Endodermal cell (in vitro differentiated cells): ENCODE measurements around the gene ZSWIM4. TPM values are rescaled to one million over a fixed set of nuclear protein-coding genes. Genes with fewer than 3 reads are reported as not detected.

Experiments used
- DNase-seq: peaks from one replicate; pipeline ENCODE4 v3.0.0-alpha.2; 2017
- H3K27ac ChIP-seq: 2 replicates; pipeline ENCODE4 v1.5.1; 2013; ENCODE audit warnings: mild to moderate bottlenecking, low read depth, low read length, moderate library complexity
- H3K27me3 ChIP-seq: 2 replicates; pipeline ENCODE4 v1.6.1; 2013; ENCODE audit warnings: mild to moderate bottlenecking, low read length, moderate library complexity; ENCODE audit not compliant: insufficient read depth, control insufficient read depth, poor library complexity, severe bottlenecking
- H3K36me3 ChIP-seq: 2 replicates; pipeline ENCODE4 v1.7.0; 2013; ENCODE audit warnings: mild to moderate bottlenecking, low read length, moderate library complexity; ENCODE audit not compliant: control insufficient read depth, insufficient read depth
- H3K4me1 ChIP-seq: one replicate; pipeline ENCODE4 v1.7.0; 2013; ENCODE audit warnings: low read length; ENCODE audit not compliant: control insufficient read depth, insufficient read depth
- H3K4me3 ChIP-seq: 2 replicates; pipeline ENCODE4 v1.5.1; 2013; ENCODE audit warnings: mild to moderate bottlenecking, low read length, moderate library complexity
- H3K9ac ChIP-seq: 2 replicates; pipeline ENCODE4 v1.6.1; 2013; ENCODE audit warnings: mild to moderate bottlenecking, low read length, moderate library complexity; ENCODE audit not compliant: poor library complexity, severe bottlenecking; ENCODE audit errors: extremely low read depth
- H3K9me3 ChIP-seq: 2 replicates; pipeline ENCODE4 v1.6.1; 2013; ENCODE audit warnings: mild to moderate bottlenecking, low read length, moderate library complexity; ENCODE audit not compliant: control insufficient read depth
- H3K27ac Mint-ChIP-seq: 2 replicates; pipeline ENCODE4 v1.8.0; 2020; ENCODE audit warnings: mixed read lengths
- H3K27me3 Mint-ChIP-seq: 2 replicates; pipeline ENCODE4 v1.8.0; 2021; ENCODE audit warnings: mild to moderate bottlenecking, mixed read lengths; ENCODE audit not compliant: insufficient read depth
- H3K36me3 Mint-ChIP-seq: 2 replicates; pipeline ENCODE4 v1.8.0; 2020; ENCODE audit warnings: low read depth, mixed read lengths
- H3K4me1 Mint-ChIP-seq: 2 replicates; pipeline ENCODE4 v1.8.0; 2020; ENCODE audit warnings: mixed read lengths
- H3K4me3 Mint-ChIP-seq: 2 replicates; pipeline ENCODE4 v1.8.0; 2020; ENCODE audit warnings: mild to moderate bottlenecking, moderate library complexity, mixed read lengths
- H3K9me3 Mint-ChIP-seq: 2 replicates; pipeline ENCODE4 v1.8.0; 2020; ENCODE audit warnings: mild to moderate bottlenecking, mixed read lengths
- CTCF ChIP-seq: fragments of 200-600 bp; sonication (generic); conservative IDR thresholded peaks from 2 replicates; pipeline ENCODE4 v1.5.0; 2021; ENCODE audit warnings: antibody characterized with exemption, mild to moderate bottlenecking
- WGBS, 2 experiments: methylation state at CpG; one replicate each; pipeline versions ENCODE4 v1.1.5 to v1.1.7; 2013; ENCODE audit warnings: missing lambda C conversion rate in 2 of 2, mixed read lengths in 1 of 2; ENCODE audit not compliant: insufficient coverage in 1 of 2, insufficient read length in 1 of 2; 5-methylcytosine and 5-hydroxymethylcytosine counted together
- total RNA-seq, 2 donors: library from RNA; stranded (reverse); fragmentation: NEBNext Ultra II Directional in 1 of 2; extraction: Animal tissue kit (Norgen Biotek cat#: 25700) in 1 of 2; gene quantifications; 2 replicates in 1 of 2; 3 replicates in 1 of 2; pipeline ENCODE4 v1.2.1, GENCODE V29; 2021

Gene ZSWIM4
- total RNA-seq, 2 donors from 2014 or later: 30.0 to 41.9 TPM

GRCh38 chr19:13795595-13796300 is 505 bp downstream of the ZSWIM4 start:
- DNase-seq: peak; percentile 59
- peaks cover 13% of the 10 kb centered on the region for H3K4me1 Mint-ChIP-seq
- H3K27ac Mint-ChIP-seq: peak overlapping the region; percentile 93

GRCh38 chr19:13796301-13797057 is 1.2 kb downstream of the ZSWIM4 start:
- Histone ChIP-seq H3K4me3 (peak overlapping the region; percentile 91), H3K9me3 (no peaks in the 10 kb centered on the region), H3K9ac (peak overlapping the region; percentile 83), H3K27ac (no peak overlapping the region), H3K4me1 (peaks cover 5% of the 10 kb centered on the region), H3K27me3 (no peaks in the 10 kb centered on the region), H3K36me3 (peaks cover 7% of the 10 kb centered on the region)
- TF ChIP-seq CTCF: no peak
- peak overlapping the region; percentile 93 for H3K27ac Mint-ChIP-seq
- H3K4me1 Mint-ChIP-seq: peaks cover 13% of the 10 kb centered on the region
- H3K9me3 Mint-ChIP-seq: no peaks in the 10 kb centered on the region
- peaks cover 2% of the 10 kb centered on the region for H3K27me3 Mint-ChIP-seq
- WGBS, 2 experiments: 36 to 48% methylated on average over 11 to 12 of the region's 12 CpGs
- peak; percentile 81 for DNase-seq
- H3K4me3 Mint-ChIP-seq: peak overlapping the region; percentile 86
- peaks cover 21% of the 10 kb centered on the region for H3K36me3 Mint-ChIP-seq

More at GRCh38 chr19:13795595-13796300, 505 bp downstream of the ZSWIM4 start:
- WGBS, 2 experiments: 1 to 17% methylated on average over 4 to 41 of the region's 42 CpGs
- Mint-ChIP-seq H3K4me3 (peak overlapping the region; percentile 86), H3K9me3 (no peaks in the 10 kb centered on the region), H3K27me3 (peaks cover 2% of the 10 kb centered on the region), H3K36me3 (peaks cover 14% of the 10 kb centered on the region)
- H3K9me3 ChIP-seq: no peaks in the 10 kb centered on the region
- H3K27ac ChIP-seq: peak overlapping the region; percentile 83
- no peak for TF ChIP-seq CTCF
- H3K4me3 ChIP-seq: peak overlapping the region; percentile 91
- H3K36me3 ChIP-seq: peaks cover 2% of the 10 kb centered on the region
- H3K27me3 ChIP-seq: no peaks in the 10 kb centered on the region
- H3K9ac ChIP-seq: peak overlapping the region; percentile 83
- peaks cover 5% of the 10 kb centered on the region for H3K4me1 ChIP-seq

GRCh38 chr19:13797058-13797440 is 1.8 kb downstream of the ZSWIM4 start:
- H3K27ac Mint-ChIP-seq: peak overlapping the region; percentile 55
- 83% methylated on average over 4 of the region's 4 CpGs; no CpG with 5 or more reads in 1 of the 2 experiments for WGBS, 2 experiments
- Histone ChIP-seq H3K9me3 (no peaks in the 10 kb centered on the region), H3K27me3 (no peaks in the 10 kb centered on the region), H3K27ac (no peak overlapping the region), H3K36me3 (peaks cover 9% of the 10 kb centered on the region), H3K4me1 (peaks cover 5% of the 10 kb centered on the region), H3K9ac (no peak overlapping the region), H3K4me3 (no peak overlapping the region)
- no peak for DNase-seq
- peaks cover 21% of the 10 kb centered on the region for H3K36me3 Mint-ChIP-seq
- TF ChIP-seq CTCF: no peak
- no peaks in the 10 kb centered on the region for H3K9me3 Mint-ChIP-seq
- H3K27me3 Mint-ChIP-seq: peaks cover 2% of the 10 kb centered on the region
- H3K4me1 Mint-ChIP-seq: peaks cover 13% of the 10 kb centered on the region
- H3K4me3 Mint-ChIP-seq: peak overlapping the region; percentile 86
